IPS-18a (cell line): ENCODE measurements around the gene ZNG1E.
A peak's percentile ranks its signal among the peaks of the same experiment; 100 is the strongest.
"Not testable (repeated sequence)": the region's sequence is repeated elsewhere in the genome, so short reads cannot be mapped to it uniquely, and the experiment has no call there.

Experiments used
- H3K27ac ChIP-seq: one replicate; pipeline ENCODE4 v1.5.1; 2013; ENCODE audit warnings: low read length
- H3K27me3 ChIP-seq: one replicate; pipeline ENCODE4 v1.6.1; 2013; ENCODE audit warnings: mild to moderate bottlenecking, low read length; ENCODE audit not compliant: control insufficient read depth, insufficient read depth
- H3K36me3 ChIP-seq: one replicate; pipeline ENCODE4 v1.6.1; 2013; ENCODE audit warnings: low read depth, low read length; ENCODE audit not compliant: control insufficient read depth
- H3K4me1 ChIP-seq: one replicate; pipeline ENCODE4 v1.6.1; 2013; ENCODE audit warnings: low read depth, low read length; ENCODE audit not compliant: control insufficient read depth
- H3K4me3 ChIP-seq: one replicate; pipeline ENCODE4 v1.5.1; 2013; ENCODE audit warnings: low read length
- H3K9ac ChIP-seq: one replicate; pipeline ENCODE4 v1.6.1; 2013; ENCODE audit warnings: mild to moderate bottlenecking, low read length, moderate library complexity
- H3K9me3 ChIP-seq: one replicate; pipeline ENCODE4 v1.6.1; 2013; ENCODE audit warnings: low read depth, low read length; ENCODE audit not compliant: control insufficient read depth

Gene ZNG1E

DNA sequence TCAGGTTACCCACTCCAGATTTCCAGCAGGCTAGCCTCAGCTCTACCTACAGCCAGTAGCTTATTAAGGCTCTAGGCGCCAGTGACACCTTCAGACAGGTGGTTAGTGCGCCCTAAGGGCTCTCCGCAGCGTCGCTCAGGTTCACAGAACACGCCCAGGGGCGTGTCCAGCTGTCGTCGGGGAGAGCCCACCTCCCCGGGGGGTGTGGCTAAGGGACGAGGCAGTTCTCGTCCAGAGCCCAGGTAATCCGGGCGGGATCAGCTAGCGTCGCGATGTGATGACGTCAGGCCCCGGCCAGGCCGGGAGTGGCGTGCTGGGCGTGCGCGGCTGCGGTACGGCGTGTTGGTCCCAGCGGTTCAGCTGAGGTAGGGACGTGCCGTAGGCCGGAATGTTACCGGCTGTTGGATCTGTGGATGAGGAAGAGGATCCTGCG, at the start of gene ZNG1E:
Gene ZNG1E, plus strand, starts transcription at position 340 of the 433 bp plus-strand sequence. Its CDS starts 49 bp downstream, at position 389.
- H3K9me3 ChIP-seq, H3K36me3 ChIP-seq, H3K27ac ChIP-seq, H3K9ac ChIP-seq, H3K27me3 ChIP-seq, H3K4me1 ChIP-seq: not testable (repeated sequence)
- H3K4me3 ChIP-seq: peak within 1 kb of the TSS; percentile 21

GRCh38 chr9:65673579-65673978, 2.1 kb upstream of the ZNG1E start:
- H3K27ac ChIP-seq, H3K4me1 ChIP-seq, H3K4me3 ChIP-seq, H3K27me3 ChIP-seq, H3K9me3 ChIP-seq, H3K9ac ChIP-seq, H3K36me3 ChIP-seq: not testable (repeated sequence)

DNA sequence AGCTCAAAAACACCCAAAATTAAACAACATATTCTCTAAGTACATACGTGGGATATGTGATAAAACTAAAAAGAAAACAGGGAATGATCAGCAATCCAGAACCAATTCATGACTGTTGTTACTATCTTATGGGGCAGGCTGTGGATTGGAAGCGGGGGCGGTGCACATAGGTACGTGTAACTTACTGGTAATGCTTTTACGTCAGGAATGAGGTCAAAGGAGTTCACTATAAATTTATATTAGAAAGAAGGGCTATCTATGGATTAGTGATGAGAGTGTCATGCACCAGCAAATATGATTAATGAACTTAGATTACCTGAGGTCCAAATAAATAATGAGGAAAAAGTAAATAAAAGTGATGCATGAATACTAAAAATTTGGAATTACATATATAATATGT, 710 bp upstream of the ZNG1E start:
- H3K27ac ChIP-seq: not testable (repeated sequence)

DNA sequence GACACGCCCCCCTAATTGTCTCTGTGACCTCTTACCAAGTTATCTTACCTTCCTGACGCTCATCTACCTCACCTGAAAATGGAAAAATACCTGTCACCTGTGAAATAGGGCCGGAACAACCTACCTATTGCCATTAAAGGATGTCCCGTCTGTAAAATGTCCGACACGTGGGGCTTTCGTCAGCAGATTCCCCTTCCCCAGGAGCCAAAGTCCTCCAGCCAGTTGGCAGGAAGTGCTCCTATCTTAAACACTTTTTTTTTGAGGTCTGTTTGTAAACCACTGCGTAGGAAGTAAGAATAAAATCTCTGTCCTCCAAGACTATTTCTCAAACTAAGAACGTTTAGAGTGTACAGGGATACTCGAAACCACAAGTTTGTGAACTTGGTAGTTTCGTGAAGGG, 661 bp downstream of the ZNG1E start:
- H3K4me3 ChIP-seq, H3K9me3 ChIP-seq, H3K4me1 ChIP-seq, H3K9ac ChIP-seq, H3K27me3 ChIP-seq, H3K36me3 ChIP-seq, H3K27ac ChIP-seq: not testable (repeated sequence)

More for the DNA sequence above, 710 bp upstream of the ZNG1E start:
- H3K9me3 ChIP-seq, H3K4me1 ChIP-seq, H3K9ac ChIP-seq, H3K27me3 ChIP-seq, H3K36me3 ChIP-seq, H3K4me3 ChIP-seq: not testable (repeated sequence)

DNA sequence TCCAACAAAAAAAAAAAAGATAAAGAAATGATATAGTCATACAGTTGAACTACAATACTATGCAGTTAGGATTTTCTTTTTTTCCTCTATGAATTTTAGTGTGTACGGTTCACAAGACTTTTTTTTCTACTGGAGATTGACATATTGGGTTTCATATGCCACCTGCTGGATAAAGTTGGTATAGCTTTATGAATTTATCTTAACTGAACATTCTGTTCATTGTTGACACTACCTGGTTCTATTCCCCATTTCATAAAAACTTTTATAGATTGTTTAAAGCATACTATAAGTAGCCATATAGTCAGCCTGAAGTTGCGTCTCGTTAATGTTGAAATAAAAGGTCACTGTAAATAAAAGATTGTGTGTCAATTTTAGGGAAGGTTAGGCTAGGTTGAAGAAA, 2.8 kb downstream of the ZNG1E start:
- H3K4me3 ChIP-seq, H3K27me3 ChIP-seq, H3K36me3 ChIP-seq, H3K9me3 ChIP-seq, H3K27ac ChIP-seq, H3K9ac ChIP-seq, H3K4me1 ChIP-seq: not testable (repeated sequence)

DNA sequence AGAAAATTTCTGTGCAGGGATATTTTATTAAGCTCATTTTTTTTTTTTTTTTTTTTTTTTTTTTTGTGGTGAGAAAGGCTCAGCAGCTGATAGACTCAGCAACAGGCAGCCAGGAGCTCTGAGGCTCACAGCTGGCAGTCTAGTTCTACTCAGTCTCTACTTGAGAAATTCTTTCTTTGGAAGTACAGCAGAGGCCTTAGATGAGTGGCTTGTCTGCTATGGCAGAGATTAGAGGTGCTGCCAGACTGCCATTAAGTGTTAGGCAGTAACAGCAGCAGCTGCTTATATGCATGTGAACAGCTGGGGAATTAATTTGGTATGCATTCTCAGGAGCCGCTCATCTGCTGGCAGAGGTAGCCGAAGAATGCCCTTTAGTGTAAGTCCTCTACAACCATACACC, 27.8 kb downstream of the ZNG1E start:
- not testable (repeated sequence) for H3K4me3 ChIP-seq, H3K9ac ChIP-seq, H3K36me3 ChIP-seq, H3K9me3 ChIP-seq, H3K27ac ChIP-seq, H3K27me3 ChIP-seq, H3K4me1 ChIP-seq

- not testable (repeated sequence) for H3K27ac ChIP-seq, H3K27me3 ChIP-seq, H3K4me1 ChIP-seq, H3K9ac ChIP-seq, H3K9me3 ChIP-seq, H3K36me3 ChIP-seq, H3K4me3 ChIP-seq
These were observed 38.7 kb downstream of the ZNG1E start for GRCh38 chr9:65714445-65714844.

DNA sequence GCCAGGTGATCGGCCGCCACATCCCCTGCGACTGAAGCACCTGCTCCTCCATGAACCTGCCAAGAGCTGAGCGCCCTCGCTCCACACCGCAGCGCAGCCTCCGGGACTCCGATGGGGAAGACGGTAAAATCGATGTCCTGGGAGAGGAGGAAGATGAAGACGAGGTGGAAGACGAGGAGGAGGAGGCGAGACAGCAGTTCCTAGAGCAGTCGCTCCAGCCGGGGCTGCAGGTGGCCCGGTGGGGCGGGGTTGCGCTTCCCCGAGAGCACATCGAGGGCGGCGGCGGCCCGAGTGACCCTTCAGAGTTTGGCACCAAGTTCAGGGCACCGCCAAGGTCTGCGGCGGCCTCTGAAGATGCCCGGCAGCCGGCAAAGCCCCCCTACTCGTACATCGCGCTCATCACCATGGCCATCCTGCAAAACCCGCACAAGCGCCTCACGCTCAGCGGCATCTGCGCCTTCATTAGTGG, 61.4 kb downstream of the ZNG1E start, which contains the start of gene FOXD4L4:
Gene FOXD4L4, plus strand, starts transcription at position 51 of the 469 bp plus-strand sequence. Its CDS starts 0 bp downstream, at position 51.
- not testable (repeated sequence) for H3K4me1 ChIP-seq, H3K9me3 ChIP-seq, H3K36me3 ChIP-seq, H3K9ac ChIP-seq, H3K4me3 ChIP-seq, H3K27ac ChIP-seq
- peaks cover 17% of the 10 kb centered on the region for H3K27me3 ChIP-seq

GRCh38 chr9:65738133-65738532, 62.4 kb downstream of the ZNG1E start:
- H3K36me3 ChIP-seq, H3K4me1 ChIP-seq, H3K9ac ChIP-seq, H3K4me3 ChIP-seq, H3K9me3 ChIP-seq, H3K27ac ChIP-seq: not testable (repeated sequence)
- H3K27me3 ChIP-seq: peaks cover 17% of the 10 kb centered on the region
